Astrocyte of the cerebellum (primary cell): ENCODE results near the gene RESF1.

ENCODE experiments used
- DNase-seq: peaks from one replicate; pipeline ENCODE4 v3.0.0-alpha.2; 2011; ENCODE audit warnings: low read depth
- H3K4me3 ChIP-seq: 2 replicates; pipeline ENCODE4 v1.5.1; 2011; ENCODE audit warnings: mild to moderate bottlenecking, low read depth, low read length, moderate library complexity
- CTCF ChIP-seq: IDR thresholded peaks from 2 replicates; pipeline ENCODE4 v1.5.1; 2012; ENCODE audit warnings: low read length, low read depth, moderate library complexity, mild to moderate bottlenecking; ENCODE audit errors: missing control alignments
- in situ Hi-C: cut with HindIII; loops from 2 replicates; pipeline ENCODE4 v1.10.0; 2017; ENCODE audit warnings: low sequenced_read_pairs

Gene RESF1

GRCh38 chr12:31966558-31967205 lies 7.5 kb downstream of the RESF1 start:
- no peak for DNase-seq
- H3K4me3 ChIP-seq: no peak overlapping the region
- TF ChIP-seq CTCF: no peak
- in situ Hi-C loops: no loop called here

- TF ChIP-seq CTCF: no peak
- H3K4me3 ChIP-seq: no peak overlapping the region
- DNase-seq: no peak
- in situ Hi-C loops: no loop called here
These were observed 8.3 kb downstream of the RESF1 start for GRCh38 chr12:31967539-31967938.

- in situ Hi-C loops: loop anchor here (5.0 kb wide), 1 partner anchor 72 kb away; no protein-coding TSS in a partner anchor
- TF ChIP-seq CTCF: no peak
- DNase-seq: no peak
- no peak overlapping the region for H3K4me3 ChIP-seq
These were observed 11.0 kb downstream of the RESF1 start for GRCh38 chr12:31970199-31970598.

- no peak for TF ChIP-seq CTCF
- H3K4me3 ChIP-seq: no peak overlapping the region
- in situ Hi-C loops: loop anchor here (5.0 kb wide), 1 partner anchor 68 kb away; no protein-coding TSS in a partner anchor
- DNase-seq: no peak
These were observed 14.6 kb downstream of the RESF1 start for GRCh38 chr12:31973818-31974217.

- DNase-seq: no peak
- in situ Hi-C loops: loop anchor here (5.0 kb wide), 1 partner anchor 68 kb away; no protein-coding TSS in a partner anchor
- no peak for TF ChIP-seq CTCF
- H3K4me3 ChIP-seq: no peak overlapping the region
These were observed 15.5 kb downstream of the RESF1 start for GRCh38 chr12:31974673-31975072.

- H3K4me3 ChIP-seq: no peak overlapping the region
- no peak for DNase-seq
- TF ChIP-seq CTCF: no peak
- in situ Hi-C loops: no loop called here
These were observed 25.8 kb downstream of the RESF1 start for GRCh38 chr12:31984806-31985591.
